ENCODE data around the gene NRIP1.

DNA sequence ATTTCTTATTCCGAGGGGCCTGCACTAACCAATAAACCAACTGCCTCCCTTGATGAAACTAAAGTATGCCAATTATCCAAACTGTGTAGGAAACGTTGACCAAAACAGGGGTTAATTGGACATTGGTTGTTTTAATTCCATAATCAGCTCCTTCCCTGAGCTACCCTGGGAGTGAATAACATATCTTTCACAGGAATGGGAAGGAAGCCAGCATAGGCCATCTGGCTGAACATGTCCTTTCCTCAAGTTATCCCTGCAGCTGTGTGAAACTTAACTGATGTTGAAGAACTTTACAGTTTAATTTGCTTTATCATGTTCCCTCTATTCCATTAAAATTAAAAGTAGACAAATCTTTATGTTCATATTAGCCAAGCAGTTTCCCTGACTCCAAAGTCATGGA lies 75.4 kb downstream of the NRIP1 start:
- TF ChIP-seq, protein P1, sequence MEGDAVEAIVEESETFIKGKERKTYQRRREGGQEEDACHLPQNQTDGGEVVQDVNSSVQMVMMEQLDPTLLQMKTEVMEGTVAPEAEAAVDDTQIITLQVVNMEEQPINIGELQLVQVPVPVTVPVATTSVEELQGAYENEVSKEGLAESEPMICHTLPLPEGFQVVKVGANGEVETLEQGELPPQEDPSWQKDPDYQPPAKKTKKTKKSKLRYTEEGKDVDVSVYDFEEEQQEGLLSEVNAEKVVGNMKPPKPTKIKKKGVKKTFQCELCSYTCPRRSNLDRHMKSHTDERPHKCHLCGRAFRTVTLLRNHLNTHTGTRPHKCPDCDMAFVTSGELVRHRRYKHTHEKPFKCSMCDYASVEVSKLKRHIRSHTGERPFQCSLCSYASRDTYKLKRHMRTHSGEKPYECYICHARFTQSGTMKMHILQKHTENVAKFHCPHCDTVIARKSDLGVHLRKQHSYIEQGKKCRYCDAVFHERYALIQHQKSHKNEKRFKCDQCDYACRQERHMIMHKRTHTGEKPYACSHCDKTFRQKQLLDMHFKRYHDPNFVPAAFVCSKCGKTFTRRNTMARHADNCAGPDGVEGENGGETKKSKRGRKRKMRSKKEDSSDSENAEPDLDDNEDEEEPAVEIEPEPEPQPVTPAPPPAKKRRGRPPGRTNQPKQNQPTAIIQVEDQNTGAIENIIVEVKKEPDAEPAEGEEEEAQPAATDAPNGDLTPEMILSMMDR (IDR thresholded peaks at IDR 0.05 in 2 of 3, conservative IDR thresholded peaks at IDR 0.05 in 1 of 3; ENCODE audit: control insufficient read depth in 2 of 3, extremely low read depth in 1 of 3, insufficient read depth in 1 of 3, low read depth in 3 of 3, low read length in 3 of 3) = no peak
- no peak for TF ChIP-seq SIN3A (IDR thresholded peaks at IDR 0.05; ENCODE audit: low read depth, low read length)
- TF ChIP-seq NR2F1 (conservative IDR thresholded peaks at IDR 0.05) = no peak
- no peak for TF ChIP-seq LARP7 (IDR thresholded peaks at IDR 0.05)
- no peak for TF ChIP-seq POLR2A (IDR thresholded peaks at IDR 0.05; ENCODE audit: low read depth, low read length)
- no peak for TF ChIP-seq TCF12 (IDR thresholded peaks at IDR 0.05; ENCODE audit: low read depth, low read length)
- no peak for TF ChIP-seq EP300 (IDR thresholded peaks at IDR 0.05; ENCODE audit: borderline replicate concordance in 1 of 2, control insufficient read depth in 1 of 2, low read depth in 2 of 2, low read length in 2 of 2)
- TF ChIP-seq POLR2AphosphoS5 (IDR thresholded peaks at IDR 0.05; ENCODE audit: low read length) = no peak
- no peak for TF ChIP-seq RFX5 (IDR thresholded peaks at IDR 0.05; ENCODE audit: low read depth, low read length)
- TF ChIP-seq KDM1A (IDR thresholded peaks at IDR 0.05; ENCODE audit: borderline replicate concordance) = no peak
- TF ChIP-seq RCOR1 (conservative IDR thresholded peaks at IDR 0.05; ENCODE audit: low read depth, low read length) = no peak
- TF ChIP-seq ATF7 (IDR thresholded peaks at IDR 0.05; ENCODE audit: low read depth) = no peak

All from GM12878 (cell line).